HG03520 (cell line): Measurements from ENCODE around the gene NEU4.

ENCODE experiments used
- ATAC-seq: cut with Tn5 transposase; IDR thresholded peaks from one replicate; pipeline ENCODE4 v1.9.1; 2021; ENCODE audit warnings: mild to moderate bottlenecking, moderate library complexity; ENCODE audit not compliant: unreplicated experiment

NEU4 gene

GRCh38 chr2:241862093-241862492 lies 53.1 kb downstream of the NEU4 start:
- no peak for ATAC-seq

- ATAC-seq = no peak
Observed at GRCh38 chr2:241862775-241863535, 54.0 kb downstream of the NEU4 start.

- ATAC-seq = no peak
Observed at GRCh38 chr2:241863536-241863954, 54.6 kb downstream of the NEU4 start.

GRCh38 chr2:241864168-241864849 lies 55.3 kb downstream of the NEU4 start:
- ATAC-seq = no peak

GRCh38 chr2:241864850-241865213 lies 55.8 kb downstream of the NEU4 start:
- ATAC-seq = no peak

GRCh38 chr2:241865416-241865956 lies 56.5 kb downstream of the NEU4 start:
- no peak for ATAC-seq

GRCh38 chr2:241865957-241866789 lies 57.2 kb downstream of the NEU4 start:
- ATAC-seq = no peak
